CD1c-positive myeloid dendritic cell (primary cell): Measurements from ENCODE around the gene BRD9.
A peak's percentile ranks its signal among the peaks of the same experiment; 100 is the strongest.
"Not testable (repeated sequence)": the region's sequence is repeated elsewhere in the genome, so short reads cannot be mapped to it uniquely, and the experiment has no call there.

ENCODE experiments used
- DNase-seq: peaks from one replicate; pipeline ENCODE4 v3.0.0-alpha.2; 2016; ENCODE audit errors: extremely low spot score

Gene BRD9

DNA sequence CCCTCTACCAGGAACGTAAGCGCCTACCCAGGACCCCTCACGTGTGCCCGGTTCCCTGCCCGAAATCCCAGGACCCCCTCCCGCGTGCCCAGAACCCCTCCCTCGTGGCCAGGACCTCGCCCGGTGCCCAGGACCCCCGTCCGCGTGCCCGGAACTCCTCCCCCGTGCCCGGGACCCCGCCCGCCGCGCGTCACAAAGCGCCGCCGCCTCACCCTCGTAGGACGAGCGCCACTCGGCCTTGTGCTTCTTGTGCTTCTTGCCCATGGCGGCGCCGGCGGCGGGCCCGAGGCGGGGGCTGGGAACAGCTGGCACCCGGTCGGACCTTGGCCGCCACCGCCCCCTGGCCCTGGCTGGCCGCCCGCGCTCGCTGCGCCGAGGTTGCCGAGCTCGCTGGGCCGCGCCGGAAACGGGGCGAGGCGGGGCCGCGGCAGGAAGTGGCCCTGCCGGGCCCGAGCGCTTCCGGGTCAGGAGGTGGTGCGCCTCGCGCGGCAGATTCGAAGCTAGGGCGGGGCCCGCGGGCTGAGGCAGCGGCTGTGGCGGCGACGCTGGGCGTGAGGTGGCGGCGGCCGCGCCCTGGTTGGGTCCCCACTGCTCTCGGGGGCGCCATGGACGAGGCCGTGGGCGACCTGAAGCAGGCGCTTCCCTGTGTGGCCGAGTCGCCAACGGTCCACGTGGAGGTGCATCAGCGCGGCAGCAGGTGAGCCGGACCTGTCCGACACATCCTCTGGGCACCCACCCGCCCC, at the start of gene BRD9, which contains the start of gene TRIP13:
Gene BRD9 (minus strand): TSS at position 408 of the 743 bp plus-strand sequence. CDS start 144 bp downstream, at position 264.
Gene TRIP13 (plus strand): TSS at position 491 of the 743 bp plus-strand sequence. CDS start 115 bp downstream, at position 606.
- DNase-seq: peak; percentile 92

DNA sequence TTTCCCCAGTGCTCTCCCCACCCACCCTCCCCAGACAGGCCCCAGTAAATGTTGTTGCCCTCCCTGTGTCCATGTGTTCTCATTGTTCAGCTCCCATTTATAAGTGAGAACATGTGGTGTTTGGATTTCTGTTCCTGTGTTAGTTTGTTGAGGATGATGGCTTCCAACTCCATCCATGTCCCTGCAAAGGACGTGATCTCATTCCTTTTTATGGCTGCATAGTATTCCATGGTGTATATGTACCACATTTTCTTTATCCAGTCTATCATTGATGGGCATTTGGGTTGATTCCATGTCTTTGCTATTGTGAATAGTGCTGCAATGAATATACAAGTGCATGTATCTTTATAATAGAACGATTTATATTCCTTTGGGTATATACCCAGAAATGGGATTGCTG, 48.1 kb upstream of the BRD9 start:
- not testable (repeated sequence) for DNase-seq

DNA sequence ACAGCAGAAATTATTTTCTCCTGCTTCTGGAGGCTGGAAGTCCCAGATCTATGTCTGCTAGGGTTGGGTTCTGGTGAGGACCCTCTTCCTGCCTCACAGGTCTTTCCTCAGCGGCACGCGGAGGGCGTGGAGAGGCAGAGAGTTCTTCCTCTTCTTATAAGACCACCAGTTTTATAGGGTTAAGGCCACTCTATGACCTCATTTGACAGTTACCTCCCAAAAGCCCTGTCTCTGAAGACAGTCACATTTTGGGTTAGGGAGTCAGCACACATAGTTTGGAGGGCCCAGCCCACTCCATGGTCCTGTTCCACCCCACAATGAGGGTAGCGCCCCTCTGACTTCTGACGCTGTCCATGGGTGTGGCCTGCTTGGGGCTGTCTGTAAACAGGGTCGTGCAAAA, 46.8 kb upstream of the BRD9 start:
- no peak for DNase-seq

DNA sequence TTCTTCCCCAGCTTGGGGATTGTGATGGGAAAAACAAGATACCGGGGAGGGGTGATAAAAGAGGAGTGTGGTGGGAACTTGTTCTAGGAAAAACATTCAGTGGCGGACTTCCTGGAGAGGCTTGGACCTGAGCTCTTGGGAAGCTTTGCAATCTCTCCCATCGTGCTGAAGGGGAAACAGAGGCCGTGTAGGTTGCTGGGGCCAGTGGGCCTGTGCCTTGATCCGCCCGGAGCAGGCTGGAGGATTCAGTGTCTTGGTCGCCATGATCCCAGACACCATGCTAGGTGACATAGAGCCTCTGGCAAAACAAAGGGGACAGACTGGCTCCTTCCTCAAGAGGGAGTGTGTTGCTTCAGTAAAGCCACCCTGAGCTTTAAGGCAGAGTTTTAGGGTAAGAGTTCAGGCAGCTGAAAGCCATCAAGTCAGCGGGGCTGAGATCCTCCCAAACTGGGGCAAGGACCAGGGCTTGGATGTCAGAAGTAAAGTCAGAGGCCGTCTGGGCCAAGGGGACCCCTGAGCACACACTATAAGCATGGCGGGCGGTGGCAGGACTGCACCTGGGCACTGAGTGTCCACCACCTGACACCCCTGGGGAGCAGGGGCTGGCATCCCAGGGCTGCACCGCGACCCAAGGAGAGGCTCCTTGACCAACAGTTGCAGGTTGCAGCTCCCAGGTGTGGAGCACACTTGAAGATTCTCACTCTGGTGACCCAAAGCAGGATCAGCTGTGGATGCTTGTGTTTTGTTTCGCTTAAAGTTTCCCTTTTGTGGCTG, 44.7 kb upstream of the BRD9 start:
- DNase-seq: no peak

DNA sequence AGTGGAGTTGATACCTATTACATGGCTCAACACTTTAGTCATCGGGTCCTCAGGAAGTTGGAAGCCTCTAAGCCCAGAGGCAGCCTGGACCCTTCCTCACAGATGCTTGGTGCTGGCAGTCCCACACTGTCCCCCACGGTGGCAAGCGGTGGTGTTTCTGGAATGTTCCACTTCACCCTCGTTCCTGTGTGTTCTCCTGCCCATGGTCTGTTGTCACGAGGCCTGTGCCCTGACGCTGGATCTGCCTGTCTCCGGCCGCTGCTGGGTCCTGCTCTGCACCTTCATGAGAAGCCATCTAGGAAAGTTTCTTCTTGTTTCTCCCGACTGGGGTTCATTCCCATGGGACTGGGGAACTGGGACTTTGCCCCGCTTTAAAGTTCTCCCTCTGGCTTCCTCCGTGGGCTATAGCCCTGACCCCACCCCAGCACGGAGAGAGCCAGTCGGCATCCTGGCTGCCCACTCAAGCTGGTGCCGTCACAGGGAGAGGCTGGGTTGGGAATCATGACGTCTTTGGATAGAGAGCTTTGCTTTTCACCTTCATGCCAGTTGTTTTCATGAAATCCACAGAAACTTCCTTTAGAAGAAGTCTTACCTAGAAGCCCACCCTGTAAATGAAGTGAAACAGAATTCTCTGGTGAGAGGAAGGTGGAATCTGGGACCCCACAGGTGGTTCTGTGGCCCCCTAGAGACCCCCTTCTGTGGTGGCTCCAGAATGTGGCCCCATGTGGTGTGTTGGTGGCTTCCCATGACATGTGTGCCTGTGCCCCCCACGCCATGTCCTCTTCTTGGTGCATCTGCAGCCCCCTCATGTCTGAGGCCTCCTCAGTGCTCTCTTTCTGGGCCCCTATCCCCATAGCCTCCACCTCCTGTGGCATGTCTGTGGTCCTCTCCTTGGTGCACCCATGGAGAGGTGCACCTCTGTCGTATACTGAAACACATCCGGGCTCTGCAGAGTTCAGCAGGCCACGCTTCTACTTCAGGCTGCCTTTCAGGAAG, 43.8 kb upstream of the BRD9 start:
- no peak for DNase-seq

DNA sequence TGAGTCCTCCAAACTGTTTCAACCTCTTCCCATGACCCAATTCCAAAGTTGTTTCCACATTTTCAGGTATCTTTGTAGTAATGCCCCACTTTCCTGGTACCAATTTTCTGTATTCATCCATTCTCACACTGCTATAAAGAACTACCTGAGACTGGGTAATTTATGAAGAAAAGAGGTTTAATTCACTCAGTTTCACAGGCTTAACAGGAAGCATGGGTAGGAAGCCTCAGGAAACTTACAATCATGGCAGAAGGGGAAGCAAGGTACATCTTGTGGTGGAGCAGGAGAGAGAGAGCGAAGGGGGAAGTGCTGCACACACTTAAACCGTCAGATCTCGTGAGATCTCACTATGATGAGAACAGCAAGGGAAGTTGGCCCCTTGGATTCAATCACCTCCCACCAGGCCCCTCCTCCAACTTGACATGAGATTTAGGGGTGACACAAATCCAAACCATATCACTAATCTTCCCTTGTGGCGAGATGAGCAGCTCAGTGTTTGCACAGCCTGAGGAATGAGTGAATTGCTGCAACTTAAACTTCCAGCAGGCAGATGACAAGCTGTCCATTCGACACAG, 43.0 kb upstream of the BRD9 start:
- DNase-seq: peak; percentile 10

DNA sequence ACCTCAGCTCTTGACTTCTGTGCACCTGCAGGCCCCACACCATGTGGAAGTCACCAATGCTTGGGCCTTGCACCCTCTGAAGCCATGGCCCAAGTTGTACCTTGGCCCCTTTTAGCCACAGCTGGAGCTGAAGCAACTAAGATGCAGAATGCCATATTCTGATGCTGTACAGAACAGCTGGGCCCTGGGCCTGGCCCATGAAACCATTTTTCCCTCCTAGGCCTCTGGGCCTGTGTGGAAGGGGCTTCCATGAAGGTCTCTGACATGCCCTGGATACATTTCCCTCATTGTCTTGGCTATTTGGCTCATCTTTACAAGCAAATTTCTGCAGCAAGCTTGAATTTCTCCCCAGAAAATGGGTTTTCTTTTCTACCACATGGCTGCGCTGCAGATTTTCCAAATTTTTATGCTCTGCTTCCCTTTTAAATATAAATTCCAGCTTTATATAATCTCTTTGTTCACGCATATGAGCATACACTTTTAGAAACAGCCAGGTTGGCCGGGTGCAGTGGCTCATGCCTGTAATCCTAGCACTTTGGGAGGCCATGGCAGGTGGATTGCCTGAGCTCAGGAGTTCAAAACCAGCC, 41.9 kb upstream of the BRD9 start:
- DNase-seq: not testable (repeated sequence)

DNA sequence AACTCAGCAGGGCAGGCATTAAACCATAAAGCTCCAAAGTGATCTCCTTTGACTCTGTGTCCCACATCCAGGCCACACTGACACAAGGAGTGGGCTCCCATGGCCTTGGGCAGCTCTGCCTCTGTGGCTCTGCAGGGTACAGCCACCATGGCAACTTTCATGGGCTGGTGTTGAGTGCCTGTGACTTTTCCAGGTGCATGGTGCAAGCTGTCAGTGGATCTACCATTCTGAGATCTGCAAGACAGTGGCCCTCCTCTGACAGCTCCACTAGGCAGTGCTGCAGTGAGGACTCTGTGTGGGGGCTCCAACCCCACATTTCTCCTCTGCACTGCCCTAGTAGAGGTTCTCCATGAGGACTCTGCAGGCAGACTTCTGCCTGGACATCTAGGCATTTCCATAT, 41.4 kb upstream of the BRD9 start:
- DNase-seq: not testable (repeated sequence)

DNA sequence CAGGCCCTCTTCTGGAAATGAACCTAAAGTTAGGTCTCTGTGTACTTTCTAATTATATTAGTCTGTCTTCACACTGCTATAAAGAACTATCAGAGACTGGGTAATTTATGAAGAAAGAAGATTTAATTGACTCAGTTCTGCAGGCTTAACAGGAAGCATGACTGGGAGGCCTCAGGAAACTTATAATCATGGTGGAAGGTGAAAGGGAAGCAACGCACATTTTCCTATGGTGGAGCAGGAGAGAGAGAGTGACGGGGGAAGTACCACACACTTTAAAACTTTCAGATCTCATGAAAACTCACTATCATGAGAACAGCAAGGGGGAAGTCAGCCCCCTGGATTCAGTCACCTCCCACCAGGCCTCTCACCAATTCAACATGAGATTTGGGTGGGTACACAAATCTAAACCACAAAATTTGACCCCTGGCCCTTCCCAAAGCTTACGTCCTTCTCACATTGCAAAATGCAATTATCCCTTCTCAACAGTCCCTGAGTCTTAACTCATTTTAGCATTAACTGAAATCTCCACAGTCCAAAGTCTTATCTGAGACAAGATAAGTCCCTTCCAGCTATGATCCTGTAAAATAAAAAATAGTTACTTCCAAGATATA, 40.8 kb upstream of the BRD9 start:
- DNase-seq: no peak

DNA sequence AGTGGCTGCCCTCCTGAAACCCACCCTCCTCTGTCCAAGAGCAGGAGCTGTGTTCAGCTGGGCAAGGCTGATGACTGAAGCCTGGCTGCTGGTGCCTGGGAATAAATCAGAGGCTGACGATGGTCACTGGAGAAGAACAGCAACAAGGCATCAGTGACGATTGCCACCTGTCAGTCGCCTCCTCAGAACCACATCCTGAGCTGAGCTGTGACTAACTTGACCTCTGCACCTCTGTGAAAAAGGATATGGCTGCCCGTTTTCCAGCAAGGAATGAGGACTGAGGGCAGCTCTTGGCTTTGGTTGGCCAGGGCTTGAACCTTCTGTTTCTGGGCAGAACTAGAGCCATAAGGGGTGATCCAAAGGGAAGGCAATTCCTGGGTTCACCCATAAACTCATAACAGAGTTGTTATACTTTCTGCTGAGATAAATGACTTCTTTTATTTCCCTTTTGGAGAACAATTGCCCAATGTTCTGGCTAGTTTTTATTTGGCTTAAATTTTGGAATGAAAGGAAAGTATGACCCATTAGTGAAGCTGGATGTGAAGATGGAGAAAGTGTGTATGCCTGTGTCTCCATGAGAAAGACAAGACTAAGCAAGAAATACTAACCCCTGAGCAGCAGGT, 40.1 kb upstream of the BRD9 start:
- no peak for DNase-seq

DNA sequence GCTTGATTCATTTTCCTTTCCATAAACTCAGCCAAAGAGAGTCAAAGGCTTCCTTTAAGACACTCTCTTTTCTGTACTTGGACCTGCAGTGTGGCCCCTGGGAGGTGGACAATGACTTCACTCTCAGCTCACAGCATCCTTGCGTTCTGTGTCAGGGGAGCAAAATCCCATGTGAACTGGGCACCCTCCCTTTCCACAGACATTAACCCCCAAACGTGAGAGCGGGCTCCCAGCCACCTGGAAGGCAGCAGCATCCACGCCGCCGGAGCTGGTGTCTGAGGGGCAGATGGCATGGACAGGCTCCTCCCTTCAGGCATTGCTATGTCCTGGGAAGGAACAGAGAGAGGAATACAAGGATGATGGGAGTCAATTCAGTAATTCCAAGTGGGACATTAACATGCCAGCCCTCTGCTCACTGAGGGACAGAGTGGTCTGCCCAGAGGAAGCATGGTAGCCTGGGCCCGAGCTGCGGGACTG, 39.6 kb upstream of the BRD9 start:
- no peak for DNase-seq

DNA sequence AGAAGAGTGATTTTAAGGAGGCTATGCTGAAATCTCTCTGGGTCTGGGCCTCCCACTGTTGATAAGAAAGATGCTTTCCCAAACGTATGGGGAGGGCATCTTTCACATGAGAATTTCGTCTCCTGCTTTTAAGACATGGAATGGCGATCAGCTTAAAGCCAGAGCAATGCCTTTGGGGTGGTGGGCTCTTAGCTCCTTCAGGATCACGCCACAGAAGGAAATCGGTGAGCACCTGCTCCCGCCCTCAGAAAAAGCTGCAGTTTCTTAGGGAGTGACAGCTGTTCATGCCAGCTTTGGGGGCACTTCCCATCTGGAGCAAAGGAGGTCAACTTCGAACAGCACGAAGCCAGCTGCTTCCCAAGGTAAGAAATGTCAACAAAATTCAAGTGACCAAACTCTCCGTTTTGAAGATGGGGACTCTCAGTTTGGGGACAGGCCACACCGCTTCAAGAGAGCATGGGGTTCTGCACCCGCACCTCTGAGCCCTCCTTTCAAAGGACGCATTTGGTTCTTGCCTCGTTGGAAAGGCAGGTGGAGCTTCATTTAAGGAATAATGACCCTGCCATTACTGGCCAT, 39.1 kb upstream of the BRD9 start:
- DNase-seq: no peak

DNA sequence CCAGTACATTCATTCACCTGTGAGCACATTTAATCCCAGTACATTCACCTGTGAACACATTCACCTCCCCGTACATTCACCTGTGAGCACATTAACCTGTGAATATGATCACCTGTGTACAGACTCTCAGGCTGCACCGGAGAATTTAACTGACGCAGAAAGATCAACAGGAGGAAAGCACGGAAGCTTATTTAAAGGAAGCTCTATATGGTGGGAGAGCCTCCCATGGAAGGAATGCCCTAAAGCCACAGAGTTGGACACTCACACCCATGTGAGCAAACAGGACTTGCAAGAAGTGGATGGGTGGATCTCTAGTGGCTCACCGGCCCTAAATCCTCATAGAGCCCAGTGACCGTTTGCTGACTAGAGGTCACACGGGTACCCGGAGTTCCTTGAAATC, 38.3 kb upstream of the BRD9 start:
- DNase-seq: no peak

DNA sequence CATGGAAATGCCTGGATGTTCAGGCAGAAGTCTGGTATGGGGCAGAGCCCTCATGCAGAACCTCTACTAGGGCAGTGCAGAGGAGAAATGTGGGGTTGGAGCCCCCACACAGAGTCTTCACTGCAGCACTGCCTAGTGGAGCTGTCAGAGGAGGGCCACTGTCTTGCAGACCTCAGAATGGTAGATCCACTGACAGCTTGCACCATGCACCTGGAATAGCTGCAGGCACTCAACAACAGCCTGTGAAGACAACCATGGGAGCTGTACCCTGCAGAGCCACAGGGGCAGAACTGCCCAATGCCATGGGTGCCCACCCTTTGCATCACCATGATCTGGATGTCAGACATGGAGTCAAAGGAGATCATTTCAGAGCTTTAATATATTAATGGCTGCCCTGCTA, 37.0 kb upstream of the BRD9 start:
- no peak for DNase-seq

DNA sequence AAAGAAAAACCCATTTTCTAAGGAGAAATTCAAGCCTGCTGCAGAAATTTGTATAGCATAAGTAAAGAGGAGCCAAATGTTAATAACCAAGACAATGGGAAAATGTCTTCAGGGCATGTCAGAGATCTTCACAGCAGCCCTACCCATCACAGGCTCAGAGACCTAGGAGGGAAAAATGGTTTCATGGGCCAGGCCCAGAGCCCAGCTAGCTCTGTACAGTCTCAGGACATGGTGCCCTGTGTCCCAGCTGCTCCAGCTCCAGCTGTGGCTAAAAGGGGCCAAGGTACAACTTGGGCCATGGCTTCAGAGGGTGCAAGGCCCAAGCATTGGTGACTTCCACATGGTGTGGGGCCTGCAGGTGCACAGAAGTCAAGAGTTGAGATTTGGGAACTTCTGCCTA, 36.6 kb upstream of the BRD9 start:
- not testable (repeated sequence) for DNase-seq

DNA sequence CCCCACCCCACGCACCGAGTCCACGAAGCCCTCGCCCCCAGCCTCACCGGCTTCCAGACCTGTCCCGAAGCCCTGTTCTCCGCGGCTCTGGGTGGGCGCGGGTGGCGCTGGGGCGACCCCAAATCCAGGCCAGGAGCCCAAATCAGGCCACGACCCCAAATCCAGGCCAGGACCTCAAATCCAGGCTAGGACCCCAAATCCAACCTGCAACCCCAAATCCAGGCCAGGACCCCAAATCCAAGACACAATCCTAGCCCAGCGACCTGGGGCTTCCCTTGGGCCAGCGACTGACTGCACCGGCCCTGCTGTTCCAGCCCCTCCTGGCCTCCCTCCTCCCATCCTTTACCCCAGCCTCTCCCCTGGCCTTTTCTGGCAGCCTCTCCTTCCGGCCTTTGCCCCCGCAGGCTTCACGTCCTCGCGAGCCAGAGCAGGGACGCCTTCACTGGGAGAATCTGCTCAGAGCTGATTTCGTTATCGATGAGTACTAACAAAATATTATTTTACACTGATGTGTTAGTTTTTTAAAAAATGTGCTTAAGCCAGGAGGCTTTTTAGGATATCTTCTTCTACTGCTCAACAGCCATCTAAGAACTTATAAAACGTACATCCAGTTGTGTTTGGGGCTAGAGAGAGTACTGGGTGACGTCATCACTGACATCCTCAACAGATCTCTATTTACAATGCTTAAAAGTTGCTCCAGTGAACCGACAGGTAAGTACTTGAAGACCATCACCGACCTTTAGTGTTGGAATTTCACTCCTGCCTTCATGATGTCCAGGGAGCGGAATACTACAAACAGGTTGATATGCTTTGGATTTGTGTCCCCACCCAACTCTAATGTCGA, 34.8 kb upstream of the BRD9 start:
- DNase-seq: no peak

DNA sequence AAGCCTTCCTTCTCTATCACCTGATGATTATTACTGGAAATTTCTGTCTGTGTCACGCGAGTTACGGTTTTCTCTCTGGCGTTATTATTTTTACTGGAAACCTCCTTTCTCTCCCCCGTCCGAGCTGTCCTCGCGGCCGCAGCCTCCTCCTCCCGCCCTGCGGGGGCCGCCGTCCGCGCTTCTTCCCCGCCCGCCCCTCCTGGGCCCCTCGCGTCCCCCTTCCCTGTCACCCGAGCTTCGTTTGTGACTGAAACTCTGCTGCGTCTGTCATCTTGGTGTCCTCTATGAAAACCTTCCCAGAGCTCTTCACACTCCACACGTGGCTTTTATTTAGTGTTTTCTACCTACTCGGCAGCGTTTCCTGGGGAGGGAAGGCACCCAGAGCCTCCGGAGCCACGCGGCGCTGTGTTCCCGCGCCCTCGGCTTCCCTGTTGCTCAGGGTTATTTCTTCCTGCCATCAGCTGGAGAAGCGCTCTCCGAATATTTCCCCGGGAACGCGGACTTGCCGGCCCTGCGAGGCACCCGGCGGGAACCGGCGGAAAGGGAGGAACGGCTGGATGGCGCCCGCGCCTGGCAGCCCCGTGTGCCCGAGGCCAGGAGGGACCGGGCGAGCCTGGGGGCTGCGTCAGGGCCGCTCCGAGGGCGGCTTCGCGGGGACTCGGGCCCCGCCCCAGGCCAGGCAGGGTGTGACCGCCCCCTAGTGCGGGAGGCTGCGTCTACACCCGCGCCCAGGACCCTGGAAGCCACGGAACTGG, 34.0 kb upstream of the BRD9 start:
- no peak for DNase-seq

DNA sequence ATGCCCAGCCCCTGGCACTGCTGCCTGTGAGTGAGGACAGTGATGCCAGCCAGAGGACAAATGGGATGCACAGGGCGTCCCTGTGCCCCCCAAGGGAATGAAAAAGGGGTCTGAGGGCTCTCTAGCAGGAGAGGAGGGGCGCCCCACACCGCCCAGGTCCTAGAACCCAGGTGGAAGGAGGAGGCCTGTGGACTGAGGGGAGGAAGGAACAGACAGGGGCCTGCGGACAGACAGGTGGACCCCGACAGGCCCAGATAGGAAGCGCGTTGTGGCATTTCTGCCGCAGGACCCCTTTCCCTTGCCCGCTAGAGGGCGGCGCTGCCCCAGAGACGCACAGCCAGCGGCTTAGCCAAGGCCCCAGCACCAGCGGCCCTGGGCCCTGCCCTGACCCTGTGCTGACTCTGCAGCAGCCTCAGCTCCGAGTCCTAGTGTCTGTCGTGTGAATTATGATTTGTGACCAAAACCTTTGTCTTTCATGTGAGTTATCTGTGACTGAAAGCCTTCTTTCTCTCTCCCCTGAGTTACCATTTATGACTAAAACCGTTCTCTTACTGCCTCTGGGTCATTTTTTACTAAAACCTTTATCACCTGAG, 30.8 kb upstream of the BRD9 start:
- peak; percentile 70 for DNase-seq
